Stimulated activated CD4-positive, alpha-beta T cell treated with anti-CD3 and anti-CD28 coated beads, Interleukin-1b, Interleukin-23, amount 100 ng/mL, for 4 hours (primary cell): ENCODE measurements around the gene CEP126.
"Not testable (repeated sequence)": the region's sequence is repeated elsewhere in the genome, so short reads cannot be mapped to it uniquely, and the experiment has no call there.

Experiments used
- DNase-seq, 2 donors: peaks; one replicate each; pipeline ENCODE4 v3.0.0-alpha.2; 2020; ENCODE audit warnings: low read depth in 2 of 2

CEP126 gene

DNA sequence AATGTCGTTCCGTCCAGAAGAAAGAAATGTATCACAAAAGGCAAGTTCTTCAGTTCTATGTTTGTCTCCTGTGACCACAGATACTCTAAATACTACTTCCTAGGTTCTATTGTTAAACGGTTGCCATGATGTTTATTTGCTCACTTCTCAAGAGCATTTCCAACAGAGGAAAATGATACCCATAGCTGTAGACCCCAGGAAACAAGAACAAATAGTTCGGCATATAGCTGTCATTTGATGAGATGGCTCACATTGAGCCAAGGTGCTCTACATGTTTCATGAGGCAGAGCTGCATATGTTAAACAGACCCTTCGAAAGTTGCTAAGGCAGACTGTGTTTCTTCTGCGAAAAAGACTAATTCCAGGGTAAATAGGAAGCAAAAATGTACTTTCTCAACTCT, 16.9 kb downstream of the CEP126 start:
- DNase-seq, result no peak

DNA sequence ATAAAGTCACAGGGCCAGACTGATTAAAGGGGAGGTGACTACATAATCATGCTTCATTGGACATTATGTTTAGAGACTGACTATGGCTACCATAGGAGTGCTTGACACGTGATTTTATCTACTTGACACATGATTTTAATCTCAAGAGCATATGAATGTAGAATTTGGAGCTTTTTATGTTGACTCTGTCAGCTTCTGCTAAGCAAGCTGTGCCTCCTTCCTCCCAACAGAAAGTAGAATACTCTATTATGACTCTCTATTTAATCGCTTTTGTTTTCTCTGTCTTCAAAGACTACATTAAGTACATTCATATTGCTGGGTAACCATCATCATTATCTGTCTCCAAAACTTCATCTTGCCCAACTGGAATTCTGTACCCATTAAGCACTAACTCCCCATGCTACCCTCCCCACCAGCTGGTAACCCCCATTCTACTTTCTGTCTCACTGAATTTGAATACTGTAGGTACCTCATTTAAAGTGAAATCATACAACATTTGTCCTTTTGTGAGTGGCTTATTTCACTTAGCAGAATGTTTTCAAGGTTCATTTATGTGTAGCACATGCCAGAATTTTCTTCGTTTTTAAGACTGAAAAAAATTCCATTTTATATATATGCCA, 26.2 kb downstream of the CEP126 start:
- no peak for DNase-seq

- DNase-seq, result no peak
These were observed 30.1 kb downstream of the CEP126 start for GRCh38 chr11:101944923-101945322.

DNA sequence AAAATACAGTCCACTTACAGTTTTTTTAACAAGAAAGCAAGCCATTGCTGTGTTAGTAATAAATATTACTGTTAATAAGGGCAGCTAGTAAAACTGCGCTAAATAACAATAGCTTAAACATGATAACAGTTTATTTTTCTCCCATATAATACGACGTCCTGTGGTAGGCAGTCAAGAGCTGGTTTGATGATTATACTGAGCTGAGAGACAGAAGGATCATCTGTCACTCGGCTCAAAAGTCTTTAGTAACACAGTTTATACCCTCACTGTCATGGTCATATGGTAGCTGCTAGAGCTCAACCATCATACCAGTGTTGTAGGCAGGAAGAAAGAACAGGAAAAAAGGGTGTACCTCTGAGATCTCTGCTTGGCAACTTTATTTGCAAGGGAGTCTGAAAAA, 30.6 kb downstream of the CEP126 start:
- DNase-seq, result no peak

- DNase-seq, result no peak
These were observed 34.9 kb downstream of the CEP126 start for GRCh38 chr11:101949680-101950220.

DNA sequence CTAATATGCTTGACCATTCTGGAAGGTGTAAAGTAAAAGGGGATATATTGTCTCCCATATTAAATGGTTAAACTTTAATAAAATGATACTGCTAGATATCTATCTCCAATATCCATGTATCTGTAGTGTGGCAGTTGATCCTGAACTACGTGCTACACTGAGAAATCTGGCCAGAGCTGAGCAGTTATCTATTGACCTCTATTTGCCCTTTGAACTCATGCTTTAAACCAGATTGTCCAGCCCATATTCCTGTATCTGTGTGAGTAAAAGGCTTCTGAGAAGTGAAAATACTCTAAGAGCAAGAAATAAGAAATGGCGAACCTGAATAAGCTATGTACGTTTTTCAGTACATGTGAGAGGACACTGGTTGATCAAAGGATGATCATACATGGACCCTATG, 40.5 kb downstream of the CEP126 start:
- no peak for DNase-seq

DNA sequence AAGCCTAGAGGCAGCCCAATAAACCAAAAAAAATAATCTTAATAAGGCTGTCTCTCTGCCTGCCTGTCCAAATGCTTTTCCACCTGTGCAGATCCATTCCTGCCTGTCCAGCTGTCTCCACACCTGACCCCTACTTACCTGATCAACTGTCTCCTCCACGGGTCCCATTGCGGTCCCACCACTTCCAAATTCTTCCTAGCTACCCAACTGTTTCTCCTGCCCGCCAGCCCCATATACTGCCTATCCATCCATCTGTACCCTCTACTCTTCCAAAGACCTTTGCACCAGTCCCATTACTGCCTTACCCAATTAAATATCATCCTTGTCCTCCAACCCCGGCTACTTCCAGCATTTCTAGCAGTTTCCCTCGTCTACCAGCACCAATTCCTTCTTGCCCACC, 40.9 kb downstream of the CEP126 start:
- no peak for DNase-seq

- no peak for DNase-seq
These were observed 45.4 kb downstream of the CEP126 start for GRCh38 chr11:101960231-101960630.

- DNase-seq, result not testable (repeated sequence)
These were observed 49.4 kb downstream of the CEP126 start for GRCh38 chr11:101964200-101964599.

GRCh38 chr11:101974255-101974654, 59.4 kb downstream of the CEP126 start:
- no peak for DNase-seq

- no peak for DNase-seq
These were observed 60.0 kb downstream of the CEP126 start for GRCh38 chr11:101974771-101975170.

- DNase-seq, result no peak
These were observed 60.9 kb downstream of the CEP126 start for GRCh38 chr11:101975734-101976133.

- no peak for DNase-seq
These were observed 72.6 kb downstream of the CEP126 start for GRCh38 chr11:101987370-101987769.

- no peak for DNase-seq
These were observed 78.4 kb downstream of the CEP126 start for GRCh38 chr11:101993172-101993571.

GRCh38 chr11:101994052-101994469, 79.3 kb downstream of the CEP126 start:
- not testable (repeated sequence) for DNase-seq

DNA sequence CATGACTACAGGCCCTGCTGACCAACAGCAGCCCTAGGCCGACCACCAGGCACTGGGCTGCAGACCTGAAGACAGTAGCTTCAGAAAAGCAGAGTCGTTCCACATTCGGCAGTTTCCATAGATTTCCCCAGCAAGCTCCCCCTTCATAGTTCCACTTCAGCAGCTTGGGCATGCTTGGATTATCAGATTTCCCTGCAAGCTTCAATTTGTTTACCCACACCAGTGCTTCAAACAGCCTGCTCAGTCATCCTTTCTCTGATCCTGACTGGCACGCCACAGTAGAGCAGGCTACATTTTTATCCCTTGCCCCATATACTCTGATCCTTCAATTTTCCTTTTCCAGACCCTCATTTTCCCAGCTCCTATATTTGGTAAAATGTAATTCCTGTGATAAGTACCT, 81.3 kb downstream of the CEP126 start:
- DNase-seq, result no peak

DNA sequence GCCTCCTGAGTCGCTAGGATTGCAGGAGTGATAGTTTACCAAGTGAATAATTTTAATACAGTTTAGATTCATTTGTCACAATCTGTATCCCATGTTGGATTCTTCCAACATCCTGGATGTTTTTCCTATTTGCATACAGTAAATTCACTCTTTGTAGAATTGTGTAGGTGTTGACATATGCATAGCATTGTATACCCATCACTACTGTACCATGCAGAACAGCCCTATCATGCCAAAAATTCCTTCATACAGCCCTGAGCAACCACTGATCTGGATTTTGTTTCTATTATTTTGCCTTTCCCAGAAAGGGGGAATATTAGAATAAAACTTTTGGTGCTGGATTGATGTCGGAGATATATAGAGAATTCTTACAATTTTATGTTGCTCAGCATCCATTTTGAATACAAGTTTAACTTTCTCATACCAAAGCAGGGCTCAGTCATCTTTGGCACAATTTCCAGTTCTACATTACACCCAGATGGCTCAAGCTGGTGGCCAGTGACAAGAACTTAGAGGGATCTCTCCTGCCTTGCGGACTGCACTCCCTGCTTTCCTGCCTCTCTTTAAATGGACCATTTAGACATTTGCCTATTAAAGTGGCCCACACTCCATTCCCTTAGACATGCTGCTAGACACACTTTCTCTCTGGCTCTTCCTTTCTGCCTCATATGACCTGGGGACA, 87.0 kb downstream of the CEP126 start:
- no peak for DNase-seq

DNA sequence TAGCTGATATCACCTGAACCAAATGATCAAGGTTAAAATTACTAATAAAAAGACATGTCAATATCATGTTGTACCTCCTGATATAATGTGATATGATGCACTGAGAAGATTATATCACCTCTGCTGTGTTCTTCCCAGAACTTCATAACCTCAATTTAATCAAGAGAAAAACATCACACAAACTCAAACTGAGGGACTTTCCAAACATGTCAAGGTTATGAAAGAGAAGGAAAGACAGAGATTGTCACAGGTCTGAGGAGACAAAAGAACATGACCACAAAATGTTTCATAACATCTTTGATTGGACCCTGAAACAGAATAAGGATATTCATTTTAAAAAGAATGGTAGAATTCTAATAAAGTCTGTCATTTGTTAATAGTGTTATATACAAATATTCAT, 89.4 kb downstream of the CEP126 start:
- DNase-seq, result no peak

DNA sequence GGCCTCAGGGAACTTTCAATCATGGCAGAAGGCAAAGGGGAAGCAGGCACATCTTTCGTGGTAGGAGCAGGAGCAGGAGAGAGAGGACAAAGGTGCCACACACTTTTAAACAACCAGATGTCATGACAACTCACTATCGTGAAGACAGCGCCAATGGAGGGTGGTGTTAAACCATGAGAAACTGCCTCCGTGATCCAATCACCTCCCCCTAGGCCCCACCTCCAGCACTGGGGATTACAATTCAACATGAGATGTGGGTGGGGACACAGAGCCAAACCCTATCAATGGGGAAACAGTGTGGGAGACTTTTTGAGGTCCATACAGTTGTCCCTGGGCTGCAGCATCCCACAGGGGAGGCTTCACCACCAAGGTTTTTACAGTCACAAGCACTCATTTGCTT, 90.5 kb downstream of the CEP126 start:
- DNase-seq, result no peak

DNA sequence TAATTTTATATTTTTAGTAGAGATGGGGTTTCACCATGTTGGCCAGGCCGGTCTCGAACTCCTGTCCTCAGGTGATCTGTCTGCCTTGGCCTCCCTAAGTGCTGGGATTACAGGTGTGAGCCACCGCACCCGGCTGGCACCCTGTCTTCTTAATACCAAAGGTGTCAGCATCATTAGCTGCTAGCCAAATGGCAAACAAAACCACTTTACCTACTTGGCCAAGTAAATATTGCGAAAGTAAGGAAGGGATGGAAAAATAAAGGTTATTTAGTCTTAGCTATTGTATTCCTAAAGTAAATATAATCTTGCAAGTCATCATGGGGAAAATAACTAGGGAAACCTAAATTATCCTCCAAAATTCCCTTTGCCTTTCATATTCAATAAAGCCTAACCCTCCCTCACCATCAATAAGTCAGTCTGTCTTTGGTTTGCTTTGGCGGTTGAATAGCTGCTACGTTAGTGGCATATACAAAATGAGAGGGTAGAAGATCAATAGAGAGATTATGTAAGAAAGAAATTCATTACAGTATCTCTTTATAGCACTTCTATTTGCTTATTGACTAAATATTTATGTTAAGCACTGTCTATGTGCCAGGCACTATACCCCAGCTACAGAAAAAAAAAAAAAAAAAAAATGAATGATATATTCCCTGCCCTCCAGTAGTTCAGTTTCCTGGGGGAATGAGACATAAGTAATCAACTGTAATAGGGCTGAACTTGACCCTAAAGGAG, 92.2 kb downstream of the CEP126 start:
- no peak for DNase-seq

DNA sequence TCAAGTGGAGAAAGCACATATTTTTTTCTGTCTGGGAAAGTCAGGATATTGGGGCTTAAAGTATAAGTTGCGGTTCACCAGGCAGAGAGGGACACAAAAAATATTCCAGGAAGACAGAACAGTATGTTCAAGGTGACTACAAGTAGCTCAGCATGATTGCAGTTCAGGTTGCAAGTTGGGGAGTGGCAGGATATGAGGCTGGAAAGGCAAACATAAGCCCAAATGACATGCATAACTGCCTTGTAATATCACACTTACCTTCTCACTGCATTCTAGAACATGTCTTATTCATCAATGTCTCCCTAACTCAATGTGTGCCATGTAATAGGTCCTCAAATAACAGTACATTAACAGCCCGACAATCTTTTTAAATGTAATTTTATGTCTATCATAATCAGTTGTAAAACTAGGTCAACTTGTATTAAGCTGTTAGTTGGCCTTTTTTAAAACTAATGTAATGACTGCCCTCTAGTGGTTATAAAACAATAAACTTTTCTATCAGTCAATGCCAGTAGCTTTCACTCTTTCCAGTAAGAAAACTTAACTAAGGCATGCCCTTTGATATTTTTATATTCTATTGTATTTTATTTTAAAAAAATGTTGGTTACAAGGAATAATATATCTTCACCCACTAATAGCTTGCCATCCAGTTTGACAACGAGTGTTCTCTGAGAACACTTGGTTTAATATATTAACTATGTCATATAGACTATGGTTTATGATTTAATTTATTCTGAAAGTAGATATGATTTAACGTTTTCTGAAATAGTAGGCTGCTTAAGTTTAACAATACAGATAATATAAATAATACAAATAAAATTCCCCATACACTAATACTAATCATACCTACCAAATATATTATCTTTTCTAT, 93.0 kb downstream of the CEP126 start:
- DNase-seq, result no peak
